Glutamatergic neuron (in vitro differentiated cells): ENCODE measurements around the gene SRPRB. TPM values are rescaled to one million over a fixed set of nuclear protein-coding genes. Genes with fewer than 3 reads are reported as not detected.

Experiments
- DNase-seq: peaks from one replicate; pipeline ENCODE4 v3.0.0; 2022
- H3K27ac Mint-ChIP-seq: one replicate; pipeline ENCODE4 v1.8.0; 2020; ENCODE audit warnings: mild to moderate bottlenecking, mixed read lengths, inconsistent platforms; ENCODE audit not compliant: unreplicated experiment
- H3K27me3 Mint-ChIP-seq: one replicate; pipeline ENCODE4 v1.8.0; 2020; ENCODE audit warnings: mild to moderate bottlenecking, moderate library complexity, mixed read lengths, inconsistent platforms; ENCODE audit not compliant: unreplicated experiment
- H3K36me3 Mint-ChIP-seq: one replicate; pipeline ENCODE4 v1.8.0; 2020; ENCODE audit warnings: mild to moderate bottlenecking, mixed read lengths, inconsistent platforms; ENCODE audit not compliant: unreplicated experiment
- H3K4me1 Mint-ChIP-seq: one replicate; pipeline ENCODE4 v1.8.0; 2020; ENCODE audit warnings: mild to moderate bottlenecking, low read depth, mixed read lengths, inconsistent platforms; ENCODE audit not compliant: unreplicated experiment
- H3K4me3 Mint-ChIP-seq: one replicate; pipeline ENCODE4 v1.8.0; 2020; ENCODE audit warnings: mild to moderate bottlenecking, mixed read lengths, inconsistent platforms; ENCODE audit not compliant: unreplicated experiment
- H3K9me3 Mint-ChIP-seq: one replicate; pipeline ENCODE4 v1.8.0; 2020; ENCODE audit warnings: mild to moderate bottlenecking, moderate library complexity, mixed read lengths, inconsistent platforms; ENCODE audit not compliant: unreplicated experiment
- CTCF ChIP-seq: fragments of 200-600 bp; sonication (generic); IDR thresholded peaks from one replicate; pipeline ENCODE4 v1.5.0; 2021; ENCODE audit not compliant: partially characterized antibody, unreplicated experiment
- total RNA-seq: library from RNA; stranded (reverse); fragmentation: NEBNext Ultra II Directional; extraction: Animal tissue kit (Norgen Biotek cat#: 25700); gene quantifications from one replicate; pipeline ENCODE4 v1.2.1, GENCODE V29; 2021; ENCODE audit not compliant: unreplicated experiment

Gene SRPRB
- total RNA-seq, 1 donor from 2014 or later: 47.2 TPM

GRCh38 chr3:133837487-133838295 is 32.1 kb downstream of the SRPRB start:
- Mint-ChIP-seq H3K27ac (no peak overlapping the region), H3K9me3 (peaks cover 9% of the 10 kb centered on the region), H3K4me3 (no peak overlapping the region), H3K36me3 (peaks cover 8% of the 10 kb centered on the region), H3K27me3 (peaks cover 10% of the 10 kb centered on the region), H3K4me1 (peaks cover 2% of the 10 kb centered on the region)
- DNase-seq: no peak
- TF ChIP-seq CTCF: no peak

- Mint-ChIP-seq H3K4me1 (peaks cover 2% of the 10 kb centered on the region), H3K4me3 (no peak overlapping the region), H3K27me3 (peaks cover 9% of the 10 kb centered on the region), H3K27ac (no peak overlapping the region), H3K9me3 (peaks cover 9% of the 10 kb centered on the region), H3K36me3 (peaks cover 8% of the 10 kb centered on the region)
- no peak for DNase-seq
- TF ChIP-seq CTCF: no peak
Measured at GRCh38 chr3:133838296-133838789, 32.7 kb downstream of the SRPRB start.

DNA sequence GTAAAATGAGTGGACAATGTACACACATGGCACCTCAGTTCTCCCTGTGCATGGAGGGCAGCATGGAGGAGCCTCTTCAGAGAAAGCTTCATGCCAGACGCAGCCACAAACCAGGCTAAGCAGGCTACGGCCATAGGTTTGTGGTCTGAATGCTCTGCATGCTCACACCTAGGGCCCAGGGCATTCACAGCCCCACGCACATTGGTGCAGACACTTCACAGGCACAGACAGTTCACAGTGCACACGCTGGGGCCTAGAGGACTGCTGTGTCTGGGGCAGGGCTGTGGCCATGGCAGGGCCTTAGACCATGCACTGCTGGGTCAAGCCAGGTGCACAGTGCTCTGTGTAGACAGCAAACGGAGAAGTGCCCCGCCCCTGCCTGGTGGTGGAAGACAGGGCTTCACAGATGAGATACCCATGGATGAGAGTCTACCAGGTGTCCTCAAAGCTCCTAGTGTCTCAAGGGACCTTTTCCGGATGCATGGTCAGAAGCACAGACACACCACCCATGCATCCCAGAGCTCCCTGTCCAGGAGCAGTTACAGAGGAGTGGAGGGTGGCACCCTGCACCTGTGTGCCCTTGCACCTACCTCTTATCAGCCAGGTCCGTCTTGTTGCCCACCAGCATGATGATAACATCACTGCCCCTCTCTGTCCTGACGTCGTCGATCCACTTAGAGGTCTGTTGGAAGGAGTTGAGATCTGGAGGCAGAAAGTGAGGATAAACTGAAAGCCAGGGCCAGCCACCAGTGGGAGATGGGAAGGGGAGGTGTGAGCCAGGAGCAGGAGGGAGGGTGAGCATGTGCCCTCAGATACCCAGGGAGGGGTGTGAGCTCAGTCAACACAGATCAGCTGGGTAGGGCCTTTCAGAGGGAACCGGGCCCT is 33.5 kb downstream of the SRPRB start:
- Mint-ChIP-seq H3K27me3 (peaks cover 9% of the 10 kb centered on the region), H3K9me3 (peaks cover 8% of the 10 kb centered on the region), H3K4me3 (no peak overlapping the region), H3K27ac (no peak overlapping the region), H3K36me3 (peaks cover 8% of the 10 kb centered on the region), H3K4me1 (peaks cover 2% of the 10 kb centered on the region)
- no peak for DNase-seq
- no peak for TF ChIP-seq CTCF

- H3K27me3 Mint-ChIP-seq: peaks cover 6% of the 10 kb centered on the region
- peaks cover 2% of the 10 kb centered on the region for H3K4me1 Mint-ChIP-seq
- no peak for DNase-seq
- TF ChIP-seq CTCF: no peak
- H3K36me3 Mint-ChIP-seq: peaks cover 8% of the 10 kb centered on the region
- H3K9me3 Mint-ChIP-seq: peaks cover 7% of the 10 kb centered on the region
- no peak overlapping the region for H3K4me3 Mint-ChIP-seq
- no peak overlapping the region for H3K27ac Mint-ChIP-seq
Measured at GRCh38 chr3:133840055-133840737, 34.6 kb downstream of the SRPRB start.
